Measurements from ENCODE around the gene NTRK3. TPM values are rescaled to one million over a fixed set of nuclear protein-coding genes. Genes with fewer than 3 reads are reported as not detected.

The NTRK3 gene
- total and polyA plus RNA-seq, 4 experiments from 2014 or later, result 0.67 TPM; not detected in 3

GRCh38 chr15:88029696-88030095 lies 226.8 kb downstream of the NTRK3 start:
- H3K36me3 Mint-ChIP-seq, result no peaks in the 10 kb centered on the region
- H3K27me3 Mint-ChIP-seq, result peaks cover 3 to 4% of the 10 kb centered on the region in 2 donors
- Histone ChIP-seq H3K4me3 (ENCODE audit: low read length in 2 of 2) (no peak overlapping the region), H3K9me3 (ENCODE audit: control insufficient read depth in 1 of 2, low read length in 2 of 2) (no peaks in the 10 kb centered on the region), H3K36me3 (ENCODE audit: insufficient read depth, low read length) (no peaks in the 10 kb centered on the region), H3K4me1 (ENCODE audit: insufficient read depth, low read length) (no peaks in the 10 kb centered on the region), H3K27ac (ENCODE audit: low read depth, low read length) (no peak overlapping the region), H3K27me3 (ENCODE audit: insufficient read depth, low read length) (no peaks in the 10 kb centered on the region)
- H3K4me3 Mint-ChIP-seq, result no peak overlapping the region
- H3K27ac Mint-ChIP-seq, result no peak overlapping the region
- H3K9me3 Mint-ChIP-seq, result peaks cover 0 to 5% (median 1%) of the 10 kb centered on the region in 8 donors
- intact Hi-C loops (cut with micrococcal nuclease), result no loop called here
- ChIA-PET POLR2A (ENCODE audit: partially characterized antibody) (no interaction called here), CTCF (ENCODE audit: partially characterized antibody) (no interaction called here)
- H3K4me1 Mint-ChIP-seq, result no peaks in the 10 kb centered on the region
- DNase-seq, result no peak

- H3K27me3 ChIP-seq (ENCODE audit: insufficient read depth, low read length), result no peaks in the 10 kb centered on the region
- Mint-ChIP-seq H3K4me3 (no peak overlapping the region), H3K9me3 (peaks cover 0 to 8% (median 2%) of the 10 kb centered on the region in 8 donors), H3K36me3 (no peaks in the 10 kb centered on the region), H3K4me1 (no peaks in the 10 kb centered on the region), H3K27ac (no peak overlapping the region), H3K27me3 (peaks cover 3 to 7% of the 10 kb centered on the region in 2 donors)
- no peaks in the 10 kb centered on the region for H3K4me1 ChIP-seq (ENCODE audit: insufficient read depth, low read length)
- no peaks in the 10 kb centered on the region for H3K9me3 ChIP-seq (ENCODE audit: control insufficient read depth in 1 of 2, low read length in 2 of 2)
- H3K36me3 ChIP-seq (ENCODE audit: insufficient read depth, low read length), result no peaks in the 10 kb centered on the region
- no peak overlapping the region for H3K4me3 ChIP-seq (ENCODE audit: low read length in 2 of 2)
- POLR2A ChIA-PET (ENCODE audit: partially characterized antibody), result no interaction called here
- no peak for DNase-seq
- H3K27ac ChIP-seq (ENCODE audit: low read depth, low read length), result no peak overlapping the region
- CTCF ChIA-PET (ENCODE audit: partially characterized antibody), result no interaction called here
- intact Hi-C loops (cut with micrococcal nuclease), result no loop called here
Measured at GRCh38 chr15:88028024-88028423, 228.5 kb downstream of the NTRK3 start.

GRCh38 chr15:88023914-88024313 lies 232.6 kb downstream of the NTRK3 start:
- no peak overlapping the region for H3K4me3 Mint-ChIP-seq
- no peaks in the 10 kb centered on the region for H3K27me3 ChIP-seq (ENCODE audit: insufficient read depth, low read length)
- H3K9me3 ChIP-seq (ENCODE audit: control insufficient read depth in 1 of 2, low read length in 2 of 2), result peaks cover 0 to 3% of the 10 kb centered on the region in 2 donors
- H3K9me3 Mint-ChIP-seq, result peaks cover 0 to 9% (median 2%) of the 10 kb centered on the region in 8 donors
- H3K4me3 ChIP-seq (ENCODE audit: low read length in 2 of 2), result no peak overlapping the region
- no peaks in the 10 kb centered on the region for H3K36me3 Mint-ChIP-seq
- no peaks in the 10 kb centered on the region for H3K36me3 ChIP-seq (ENCODE audit: insufficient read depth, low read length)
- DNase-seq, result no peak
- ChIA-PET CTCF (ENCODE audit: partially characterized antibody) (no interaction called here), POLR2A (ENCODE audit: partially characterized antibody) (no interaction called here)
- H3K4me1 ChIP-seq (ENCODE audit: insufficient read depth, low read length), result no peaks in the 10 kb centered on the region
- no peak overlapping the region for H3K27ac Mint-ChIP-seq
- intact Hi-C loops (cut with micrococcal nuclease), result no loop called here
- peaks cover 3 to 9% of the 10 kb centered on the region in 2 donors for H3K27me3 Mint-ChIP-seq
- no peak overlapping the region for H3K27ac ChIP-seq (ENCODE audit: low read depth, low read length)
- no peaks in the 10 kb centered on the region for H3K4me1 Mint-ChIP-seq

- Mint-ChIP-seq H3K4me3 (no peak overlapping the region), H3K27me3 (peaks cover 2 to 8% of the 10 kb centered on the region in 2 donors), H3K9me3 (peaks cover 0 to 8% (median under 1%) of the 10 kb centered on the region in 8 donors), H3K36me3 (no peaks in the 10 kb centered on the region), H3K4me1 (no peaks in the 10 kb centered on the region), H3K27ac (no peak overlapping the region)
- DNase-seq, result no peak
- no peaks in the 10 kb centered on the region for H3K36me3 ChIP-seq (ENCODE audit: insufficient read depth, low read length)
- H3K27me3 ChIP-seq (ENCODE audit: insufficient read depth, low read length), result no peaks in the 10 kb centered on the region
- no peak overlapping the region for H3K27ac ChIP-seq (ENCODE audit: low read depth, low read length)
- ChIA-PET POLR2A (ENCODE audit: partially characterized antibody) (no interaction called here), CTCF (ENCODE audit: partially characterized antibody) (no interaction called here)
- peaks cover 0 to 3% of the 10 kb centered on the region in 2 donors for H3K9me3 ChIP-seq (ENCODE audit: control insufficient read depth in 1 of 2, low read length in 2 of 2)
- H3K4me3 ChIP-seq (ENCODE audit: low read length in 2 of 2), result no peak overlapping the region
- H3K4me1 ChIP-seq (ENCODE audit: insufficient read depth, low read length), result no peaks in the 10 kb centered on the region
- intact Hi-C loops (cut with micrococcal nuclease), result no loop called here
Measured at GRCh38 chr15:88022716-88023115, 233.8 kb downstream of the NTRK3 start.

DNA sequence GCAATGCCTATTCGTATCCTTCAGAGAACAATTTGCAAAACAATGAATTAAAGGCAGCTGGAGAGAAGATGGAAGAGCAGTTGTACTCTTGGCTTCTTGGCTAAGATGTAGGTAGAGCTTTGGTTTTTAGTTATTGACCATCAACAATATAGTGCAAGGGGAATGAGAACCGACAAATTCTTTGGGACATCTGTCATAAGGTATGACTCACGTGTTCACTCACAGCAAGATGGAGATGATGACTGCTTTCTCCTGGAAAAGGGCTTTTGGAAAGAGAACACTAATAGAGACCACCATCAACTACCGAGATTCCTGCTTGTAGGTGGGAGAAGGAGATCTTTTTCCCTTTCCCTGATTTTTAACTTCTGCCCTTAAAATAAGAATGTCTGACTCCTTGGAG lies 234.9 kb downstream of the NTRK3 start:
- no peaks in the 10 kb centered on the region for H3K36me3 ChIP-seq (ENCODE audit: insufficient read depth, low read length)
- intact Hi-C loops (cut with micrococcal nuclease), result no loop called here
- ChIA-PET CTCF (ENCODE audit: partially characterized antibody) (no interaction called here), POLR2A (ENCODE audit: partially characterized antibody) (no interaction called here)
- H3K4me3 ChIP-seq (ENCODE audit: low read length in 2 of 2), result no peak overlapping the region
- H3K27ac Mint-ChIP-seq, result no peak overlapping the region
- peaks cover 0 to 7% of the 10 kb centered on the region in 2 donors for H3K27me3 Mint-ChIP-seq
- H3K9me3 ChIP-seq (ENCODE audit: control insufficient read depth in 1 of 2, low read length in 2 of 2), result peaks cover 0 to 3% of the 10 kb centered on the region in 2 donors
- H3K27me3 ChIP-seq (ENCODE audit: insufficient read depth, low read length), result no peaks in the 10 kb centered on the region
- no peaks in the 10 kb centered on the region for H3K36me3 Mint-ChIP-seq
- H3K4me1 ChIP-seq (ENCODE audit: insufficient read depth, low read length), result no peaks in the 10 kb centered on the region
- no peak for DNase-seq
- H3K4me1 Mint-ChIP-seq, result no peaks in the 10 kb centered on the region
- no peak overlapping the region for H3K4me3 Mint-ChIP-seq
- peaks cover 0 to 8% (median under 1%) of the 10 kb centered on the region in 8 donors for H3K9me3 Mint-ChIP-seq
- no peak overlapping the region for H3K27ac ChIP-seq (ENCODE audit: low read depth, low read length)

DNA sequence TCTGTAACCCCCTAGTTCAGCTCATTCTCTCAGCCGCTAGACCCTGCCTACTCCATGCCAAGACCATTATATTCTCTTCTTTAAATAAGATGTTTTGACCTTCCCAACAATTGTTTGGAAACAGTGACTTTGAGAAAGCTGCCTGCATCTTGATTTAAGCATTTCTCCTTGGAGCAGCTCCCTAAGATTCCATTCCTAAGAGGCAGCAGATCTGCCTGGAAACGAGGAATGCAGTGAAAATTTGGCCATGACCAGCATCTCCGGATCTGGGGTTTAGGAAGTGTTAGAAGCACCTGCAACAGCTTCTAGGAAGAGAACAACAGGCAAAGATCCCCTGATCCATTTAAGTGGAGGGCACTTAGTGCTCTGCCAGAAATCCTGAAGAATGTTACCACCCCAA lies 235.7 kb downstream of the NTRK3 start:
- no peak for DNase-seq
- H3K27ac ChIP-seq (ENCODE audit: low read depth, low read length), result no peak overlapping the region
- no peaks in the 10 kb centered on the region for H3K27me3 ChIP-seq (ENCODE audit: insufficient read depth, low read length)
- Mint-ChIP-seq H3K27me3 (peaks cover 0 to 7% of the 10 kb centered on the region in 2 donors), H3K9me3 (peaks cover 0 to 8% (median 0%) of the 10 kb centered on the region in 8 donors), H3K27ac (no peak overlapping the region), H3K4me3 (no peak overlapping the region), H3K4me1 (no peaks in the 10 kb centered on the region), H3K36me3 (no peaks in the 10 kb centered on the region)
- H3K4me3 ChIP-seq (ENCODE audit: low read length in 2 of 2), result no peak overlapping the region
- intact Hi-C loops (cut with micrococcal nuclease), result no loop called here
- no peaks in the 10 kb centered on the region for H3K36me3 ChIP-seq (ENCODE audit: insufficient read depth, low read length)
- no peaks in the 10 kb centered on the region for H3K4me1 ChIP-seq (ENCODE audit: insufficient read depth, low read length)
- peaks cover 0 to 3% of the 10 kb centered on the region in 2 donors for H3K9me3 ChIP-seq (ENCODE audit: control insufficient read depth in 1 of 2, low read length in 2 of 2)
- ChIA-PET CTCF (ENCODE audit: partially characterized antibody) (no interaction called here), POLR2A (ENCODE audit: partially characterized antibody) (no interaction called here)

- no peak for DNase-seq
- Mint-ChIP-seq H3K36me3 (no peaks in the 10 kb centered on the region), H3K4me1 (no peaks in the 10 kb centered on the region), H3K27me3 (peaks cover 0 to 5% of the 10 kb centered on the region in 2 donors), H3K4me3 (no peak overlapping the region), H3K9me3 (peaks cover 0 to 5% (median 0%) of the 10 kb centered on the region in 8 donors), H3K27ac (no peak overlapping the region)
- no peaks in the 10 kb centered on the region for H3K27me3 ChIP-seq (ENCODE audit: insufficient read depth, low read length)
- intact Hi-C loops (cut with micrococcal nuclease), result no loop called here
- ChIA-PET CTCF (ENCODE audit: partially characterized antibody) (no interaction called here), POLR2A (ENCODE audit: partially characterized antibody) (no interaction called here)
- no peaks in the 10 kb centered on the region for H3K36me3 ChIP-seq (ENCODE audit: insufficient read depth, low read length)
- H3K27ac ChIP-seq (ENCODE audit: low read depth, low read length), result no peak overlapping the region
- peaks cover 0 to 3% of the 10 kb centered on the region in 2 donors for H3K9me3 ChIP-seq (ENCODE audit: control insufficient read depth in 1 of 2, low read length in 2 of 2)
- no peaks in the 10 kb centered on the region for H3K4me1 ChIP-seq (ENCODE audit: insufficient read depth, low read length)
- H3K4me3 ChIP-seq (ENCODE audit: low read length in 2 of 2), result no peak overlapping the region
Measured at GRCh38 chr15:88019656-88020055, 236.9 kb downstream of the NTRK3 start.

Data from CD4-positive, alpha-beta memory T cell (primary cell).